MCF 10A (cell line): ENCODE results near the gene PALS2. TPM values are rescaled to one million over a fixed set of nuclear protein-coding genes. Genes with fewer than 3 reads are reported as not detected.

Experiments
- BruUV-seq: library from RNA; stranded (reverse); fragments of 400-500 nt; replicated peaks from 2 replicates; lab custom pipeline; 2021; lab: Mats Ljungman, UMichigan
- CTCF ChIA-PET: fragments of 300-600 bp; sonication (Branson Sonifier 250); formaldehyde crosslinking; extraction: SDS; loops from one replicate; lab custom pipeline; 2021; ENCODE audit warnings: antibody characterized with exemption, inconsistent platforms; lab: Yijun Ruan, JAX
- POLR2A ChIA-PET: fragments of 300-600, 350-650 bp; sonication (Branson Sonifier 250); formaldehyde crosslinking; extraction: SDS; loops from one replicate; lab custom pipeline; 2020; ENCODE audit warnings: antibody characterized with exemption, inconsistent platforms; lab: Yijun Ruan, JAX
- DNase-seq: peaks from one replicate; pipeline ENCODE4 v3.0.0-alpha.2; 2018; ENCODE audit not compliant: unreplicated experiment
- H3K27ac Mint-ChIP-seq: one replicate; pipeline ENCODE4 v1.8.0; 2022; ENCODE audit warnings: mild to moderate bottlenecking, low read depth, mixed read lengths; ENCODE audit not compliant: unreplicated experiment
- H3K27me3 Mint-ChIP-seq: one replicate; pipeline ENCODE4 v1.8.0; 2022; ENCODE audit warnings: mixed read lengths; ENCODE audit not compliant: insufficient read depth, unreplicated experiment
- H3K36me3 Mint-ChIP-seq: one replicate; pipeline ENCODE4 v1.8.0; 2022; ENCODE audit warnings: mild to moderate bottlenecking, moderate library complexity, mixed read lengths; ENCODE audit not compliant: insufficient read depth, unreplicated experiment
- H3K4me1 Mint-ChIP-seq: one replicate; pipeline ENCODE4 v1.8.0; 2022; ENCODE audit warnings: mixed read lengths; ENCODE audit not compliant: insufficient read depth, unreplicated experiment
- H3K4me3 Mint-ChIP-seq: one replicate; pipeline ENCODE4 v1.8.0; 2022; ENCODE audit warnings: mild to moderate bottlenecking, moderate library complexity, mixed read lengths; ENCODE audit not compliant: unreplicated experiment
- H3K9me3 Mint-ChIP-seq: one replicate; pipeline ENCODE4 v1.8.0; 2022; ENCODE audit warnings: mixed read lengths; ENCODE audit not compliant: unreplicated experiment
- intact Hi-C: fragments of 100-400 bp; cut with micrococcal nuclease; formaldehyde crosslinking; loops from 2 replicates; pipeline ENCODE4 v1.14.1; 2022
- total RNA-seq: library from RNA; stranded (reverse); gene quantifications from 2 replicates; pipeline ENCODE4 v1.2.3, GENCODE V29; 2022
- TF ChIP-seq, protein P1 (sequence below): fragments of 200-600 bp; IDR thresholded peaks from one replicate; pipeline ENCODE4 v1.8.0; 2022; ENCODE audit warnings: antibody characterized with exemption, mild to moderate bottlenecking; ENCODE audit not compliant: unreplicated experiment

The PALS2 gene
- total RNA-seq, 1 experiment from 2014 or later: 36.3 TPM

GRCh38 chr7:24540956-24541355, 32.3 kb upstream of the PALS2 start:
- Mint-ChIP-seq H3K4me1 (no peaks in the 10 kb centered on the region), H3K27me3 (peaks cover 13% of the 10 kb centered on the region), H3K27ac (no peak overlapping the region), H3K4me3 (no peak overlapping the region), H3K36me3 (no peaks in the 10 kb centered on the region), H3K9me3 (no peaks in the 10 kb centered on the region)
- DNase-seq: no peak
- POLR2A ChIA-PET: no interaction called here
- intact Hi-C loops: no loop called here
- TF ChIP-seq, protein P1, sequence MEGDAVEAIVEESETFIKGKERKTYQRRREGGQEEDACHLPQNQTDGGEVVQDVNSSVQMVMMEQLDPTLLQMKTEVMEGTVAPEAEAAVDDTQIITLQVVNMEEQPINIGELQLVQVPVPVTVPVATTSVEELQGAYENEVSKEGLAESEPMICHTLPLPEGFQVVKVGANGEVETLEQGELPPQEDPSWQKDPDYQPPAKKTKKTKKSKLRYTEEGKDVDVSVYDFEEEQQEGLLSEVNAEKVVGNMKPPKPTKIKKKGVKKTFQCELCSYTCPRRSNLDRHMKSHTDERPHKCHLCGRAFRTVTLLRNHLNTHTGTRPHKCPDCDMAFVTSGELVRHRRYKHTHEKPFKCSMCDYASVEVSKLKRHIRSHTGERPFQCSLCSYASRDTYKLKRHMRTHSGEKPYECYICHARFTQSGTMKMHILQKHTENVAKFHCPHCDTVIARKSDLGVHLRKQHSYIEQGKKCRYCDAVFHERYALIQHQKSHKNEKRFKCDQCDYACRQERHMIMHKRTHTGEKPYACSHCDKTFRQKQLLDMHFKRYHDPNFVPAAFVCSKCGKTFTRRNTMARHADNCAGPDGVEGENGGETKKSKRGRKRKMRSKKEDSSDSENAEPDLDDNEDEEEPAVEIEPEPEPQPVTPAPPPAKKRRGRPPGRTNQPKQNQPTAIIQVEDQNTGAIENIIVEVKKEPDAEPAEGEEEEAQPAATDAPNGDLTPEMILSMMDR: no peak
- CTCF ChIA-PET: no interaction called here
- BruUV-seq: no TSS peak

GRCh38 chr7:24545215-24545614, 28.0 kb upstream of the PALS2 start:
- Mint-ChIP-seq H3K36me3 (no peaks in the 10 kb centered on the region), H3K27me3 (peaks cover under 1% of the 10 kb centered on the region), H3K27ac (no peak overlapping the region), H3K9me3 (no peaks in the 10 kb centered on the region), H3K4me3 (no peak overlapping the region), H3K4me1 (no peaks in the 10 kb centered on the region)
- intact Hi-C loops: no loop called here
- DNase-seq: no peak
- ChIA-PET POLR2A (no interaction called here), CTCF (no interaction called here)
- no TSS peak for BruUV-seq
- TF ChIP-seq, protein P1: no peak

DNA sequence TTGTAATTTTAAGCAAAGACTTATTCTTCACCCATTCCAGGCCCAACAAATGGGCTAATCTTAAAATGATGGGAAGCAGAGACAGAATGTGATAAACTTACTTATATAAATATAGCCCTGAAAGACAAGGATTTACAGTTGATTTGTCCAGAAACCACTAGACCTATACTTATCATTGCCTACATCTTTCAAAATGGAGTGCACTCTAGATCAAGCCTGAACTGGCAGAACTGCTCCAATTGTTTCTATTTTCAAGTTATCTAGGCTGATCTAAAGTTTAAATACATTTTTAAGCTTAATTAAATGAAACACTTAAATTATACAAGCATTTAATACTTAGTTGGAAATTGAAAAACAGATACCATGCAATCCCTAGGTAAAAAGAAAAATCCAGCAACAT, 24.9 kb upstream of the PALS2 start:
- TF ChIP-seq, protein P1: no peak
- no peaks in the 10 kb centered on the region for H3K36me3 Mint-ChIP-seq
- no peaks in the 10 kb centered on the region for H3K4me1 Mint-ChIP-seq
- H3K27me3 Mint-ChIP-seq: no peaks in the 10 kb centered on the region
- POLR2A ChIA-PET: no interaction called here
- H3K4me3 Mint-ChIP-seq: no peak overlapping the region
- BruUV-seq: no TSS peak
- CTCF ChIA-PET: no interaction called here
- H3K9me3 Mint-ChIP-seq: no peaks in the 10 kb centered on the region
- intact Hi-C loops: no loop called here
- H3K27ac Mint-ChIP-seq: no peak overlapping the region
- DNase-seq: no peak

- intact Hi-C loops: no loop called here
- ChIA-PET POLR2A (no interaction called here), CTCF (no interaction called here)
- no peak overlapping the region for H3K4me3 Mint-ChIP-seq
- no TSS peak for BruUV-seq
- DNase-seq: no peak
- H3K9me3 Mint-ChIP-seq: no peaks in the 10 kb centered on the region
- TF ChIP-seq, protein P1: no peak
- no peaks in the 10 kb centered on the region for H3K27me3 Mint-ChIP-seq
- H3K36me3 Mint-ChIP-seq: no peaks in the 10 kb centered on the region
- no peak overlapping the region for H3K27ac Mint-ChIP-seq
- no peaks in the 10 kb centered on the region for H3K4me1 Mint-ChIP-seq
Observed at GRCh38 chr7:24549991-24550390, 23.3 kb upstream of the PALS2 start.
